Measurements from ENCODE around the gene DCBLD1. TPM values are rescaled to one million over a fixed set of nuclear protein-coding genes. Genes with fewer than 3 reads are reported as not detected.
"Not testable (repeated sequence)": the region's sequence is repeated elsewhere in the genome, so short reads cannot be mapped to it uniquely, and the experiment has no call there.

Gene DCBLD1
- total RNA-seq, 2 donors from 2014 or later: 6.3 to 7.1 TPM

DNA sequence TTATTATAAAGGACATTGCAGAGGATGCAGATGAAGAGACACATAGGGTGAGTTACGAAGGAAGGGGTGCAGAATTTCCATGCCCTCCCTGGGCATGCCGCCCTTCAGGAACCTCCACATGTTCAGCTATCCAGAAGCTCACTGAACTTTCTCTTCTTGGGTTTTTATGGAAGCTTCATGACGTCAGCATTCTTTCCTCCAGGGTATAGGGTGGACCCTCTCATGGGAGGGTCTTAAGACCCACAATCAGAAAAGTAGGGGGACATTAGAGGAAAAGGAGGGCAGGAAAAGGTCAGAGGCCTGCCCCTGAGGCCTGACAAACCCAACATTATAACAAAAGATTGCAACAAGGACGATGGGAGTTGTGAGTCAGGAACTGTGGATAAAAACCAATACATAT is 14.6 kb upstream of the DCBLD1 start:
- DNase-seq (ENCODE audit: low spot score): no peak
- TF ChIP-seq, protein P1, sequence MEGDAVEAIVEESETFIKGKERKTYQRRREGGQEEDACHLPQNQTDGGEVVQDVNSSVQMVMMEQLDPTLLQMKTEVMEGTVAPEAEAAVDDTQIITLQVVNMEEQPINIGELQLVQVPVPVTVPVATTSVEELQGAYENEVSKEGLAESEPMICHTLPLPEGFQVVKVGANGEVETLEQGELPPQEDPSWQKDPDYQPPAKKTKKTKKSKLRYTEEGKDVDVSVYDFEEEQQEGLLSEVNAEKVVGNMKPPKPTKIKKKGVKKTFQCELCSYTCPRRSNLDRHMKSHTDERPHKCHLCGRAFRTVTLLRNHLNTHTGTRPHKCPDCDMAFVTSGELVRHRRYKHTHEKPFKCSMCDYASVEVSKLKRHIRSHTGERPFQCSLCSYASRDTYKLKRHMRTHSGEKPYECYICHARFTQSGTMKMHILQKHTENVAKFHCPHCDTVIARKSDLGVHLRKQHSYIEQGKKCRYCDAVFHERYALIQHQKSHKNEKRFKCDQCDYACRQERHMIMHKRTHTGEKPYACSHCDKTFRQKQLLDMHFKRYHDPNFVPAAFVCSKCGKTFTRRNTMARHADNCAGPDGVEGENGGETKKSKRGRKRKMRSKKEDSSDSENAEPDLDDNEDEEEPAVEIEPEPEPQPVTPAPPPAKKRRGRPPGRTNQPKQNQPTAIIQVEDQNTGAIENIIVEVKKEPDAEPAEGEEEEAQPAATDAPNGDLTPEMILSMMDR (IDR thresholded peaks at IDR 0.05): no peak
- Histone ChIP-seq H3K9me3 (no peaks in the 10 kb centered on the region), H3K27me3 (no peaks in the 10 kb centered on the region), H3K4me1 (no peaks in the 10 kb centered on the region), H3K27ac (no peak overlapping the region), H3K4me3 (no peak overlapping the region), H3K36me3 (no peaks in the 10 kb centered on the region)

DNA sequence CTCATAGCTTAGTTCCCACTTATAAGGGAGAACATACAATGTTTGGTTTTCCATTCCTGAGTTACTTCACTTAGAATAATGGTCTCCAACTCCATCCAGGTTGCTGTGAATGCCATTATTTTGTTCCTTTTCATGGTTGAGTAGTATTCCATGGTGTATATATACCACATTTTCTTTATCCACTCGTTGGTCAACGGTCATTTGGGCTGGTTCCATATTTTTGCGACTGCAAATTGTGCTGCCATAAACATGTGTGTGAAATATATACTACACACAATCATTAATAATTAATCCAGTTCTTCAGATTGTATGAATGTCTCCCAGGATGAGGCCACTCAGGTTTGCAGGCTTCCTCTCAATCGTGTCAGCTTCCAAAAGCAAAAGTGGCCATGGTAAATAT is 13.9 kb upstream of the DCBLD1 start:
- H3K36me3 ChIP-seq; H3K4me3 ChIP-seq; DNase-seq (ENCODE audit: low spot score); H3K9me3 ChIP-seq; H3K4me1 ChIP-seq; H3K27me3 ChIP-seq; H3K27ac ChIP-seq: not testable (repeated sequence)

DNA sequence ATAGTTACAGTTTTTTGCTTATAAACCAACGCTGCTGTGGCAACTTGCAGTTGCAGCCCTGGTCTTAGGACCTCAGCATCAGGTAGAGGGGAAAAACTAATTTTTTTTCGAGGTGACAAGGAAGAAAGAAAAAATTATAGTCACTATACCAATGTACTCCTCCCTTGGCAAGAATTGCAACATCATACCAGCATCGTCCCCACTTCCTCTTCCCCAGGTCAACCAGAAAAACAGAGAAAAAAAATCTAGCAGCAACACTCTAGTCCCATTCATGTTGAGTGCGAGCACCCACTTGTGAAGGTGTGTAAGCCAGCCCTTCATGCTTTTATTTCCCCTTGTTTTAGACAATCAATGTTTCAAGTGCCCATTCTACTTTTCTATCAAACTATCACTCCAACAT is 13.1 kb upstream of the DCBLD1 start:
- H3K4me1 ChIP-seq: no peaks in the 10 kb centered on the region
- no peaks in the 10 kb centered on the region for H3K36me3 ChIP-seq
- H3K4me3 ChIP-seq: no peak overlapping the region
- no peaks in the 10 kb centered on the region for H3K9me3 ChIP-seq
- no peaks in the 10 kb centered on the region for H3K27me3 ChIP-seq
- DNase-seq (ENCODE audit: low spot score): no peak
- TF ChIP-seq, protein P1 (IDR thresholded peaks at IDR 0.05): no peak
- H3K27ac ChIP-seq: no peak overlapping the region

DNA sequence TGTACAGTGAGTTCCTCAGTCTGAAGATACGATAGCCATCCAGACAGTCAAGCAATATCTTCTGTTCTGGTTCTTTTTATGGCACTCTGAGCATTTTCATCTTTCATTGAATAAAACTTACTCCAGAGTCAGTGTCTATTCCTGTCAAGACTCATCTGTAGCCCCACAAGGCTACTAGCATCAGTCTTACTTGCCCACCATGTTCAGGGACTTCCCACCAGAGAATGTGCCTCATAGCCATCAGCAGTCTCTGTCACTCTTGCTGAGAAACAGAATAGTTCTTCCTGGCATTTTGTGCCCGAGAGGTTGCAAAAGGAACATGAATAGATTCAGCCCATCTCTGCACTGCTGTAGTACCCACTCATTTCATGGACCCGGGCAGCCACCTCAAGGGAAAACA is 12.7 kb upstream of the DCBLD1 start:
- TF ChIP-seq, protein P1 (IDR thresholded peaks at IDR 0.05): no peak
- Histone ChIP-seq H3K4me1 (no peaks in the 10 kb centered on the region), H3K9me3 (no peaks in the 10 kb centered on the region), H3K4me3 (no peak overlapping the region), H3K27me3 (no peaks in the 10 kb centered on the region), H3K36me3 (no peaks in the 10 kb centered on the region), H3K27ac (no peak overlapping the region)
- DNase-seq (ENCODE audit: low spot score): no peak

DNA sequence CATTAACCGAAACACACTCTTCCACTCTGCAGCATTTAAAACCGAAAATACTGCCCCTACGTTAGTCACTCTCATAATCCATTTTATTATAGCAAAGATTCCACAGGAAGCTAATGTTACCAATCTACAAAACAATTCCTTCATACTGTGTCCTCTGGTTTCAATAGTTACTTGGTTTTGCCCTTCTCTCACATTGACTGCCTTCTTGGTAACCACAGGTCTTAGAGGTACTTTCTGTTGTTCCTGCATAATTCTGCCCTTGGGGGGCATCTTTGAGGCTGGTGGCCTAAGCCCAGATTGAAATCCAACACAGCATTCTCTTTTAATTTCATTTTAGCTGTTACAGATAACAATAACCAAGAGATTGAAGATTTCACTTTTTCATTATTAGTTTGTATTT is 9.8 kb upstream of the DCBLD1 start:
- Histone ChIP-seq H3K4me3 (no peak overlapping the region), H3K36me3 (no peaks in the 10 kb centered on the region), H3K4me1 (no peaks in the 10 kb centered on the region), H3K9me3 (no peaks in the 10 kb centered on the region), H3K27me3 (no peaks in the 10 kb centered on the region), H3K27ac (no peak overlapping the region)
- no peak for DNase-seq (ENCODE audit: low spot score)
- TF ChIP-seq, protein P1 (IDR thresholded peaks at IDR 0.05): no peak

DNA sequence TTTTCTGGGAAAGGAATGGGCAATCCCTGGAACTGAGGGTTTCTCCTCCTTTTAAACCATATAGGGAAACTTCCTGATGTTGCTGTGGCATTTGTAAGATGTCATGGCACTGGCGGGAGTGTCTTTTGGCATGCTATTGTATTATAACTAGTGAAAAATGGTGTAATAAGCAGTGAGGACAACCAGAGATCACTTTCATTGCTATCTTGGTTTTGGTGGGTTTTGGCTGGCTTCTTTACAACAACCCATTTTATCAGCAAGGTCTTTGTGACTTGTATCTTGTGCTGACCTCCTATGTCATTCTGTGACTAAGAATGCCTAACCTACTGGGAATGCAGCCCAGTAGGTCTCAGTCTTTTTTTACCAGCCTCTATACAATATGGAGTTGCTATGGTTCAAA is 9.1 kb upstream of the DCBLD1 start:
- TF ChIP-seq, protein P1 (IDR thresholded peaks at IDR 0.05): no peak
- no peaks in the 10 kb centered on the region for H3K36me3 ChIP-seq
- no peaks in the 10 kb centered on the region for H3K9me3 ChIP-seq
- no peaks in the 10 kb centered on the region for H3K4me1 ChIP-seq
- no peak overlapping the region for H3K27ac ChIP-seq
- no peak for DNase-seq (ENCODE audit: low spot score)
- H3K27me3 ChIP-seq: no peaks in the 10 kb centered on the region
- no peak overlapping the region for H3K4me3 ChIP-seq

Measured in right atrium auricular region (tissue), 2 donors.